Testis (tissue), 2 donors: Measurements from ENCODE around the gene CARD8.

Experiments used
- CTCF ChIP-seq, 3 experiments: fragments of 450-650 bp in 2 of 3; fragments of 200-600 bp in 1 of 3; sonication (generic) in 1 of 3; IDR thresholded peaks; one replicate each; pipeline ENCODE4 v1.5.1; 2016 to 2019; ENCODE audit warnings: antibody characterized with exemption in 3 of 3, mild to moderate bottlenecking in 2 of 3, moderate library complexity in 1 of 3
- POLR2A ChIP-seq: fragments of 450-650 bp; IDR thresholded peaks from one replicate; pipeline ENCODE4 v1.6.1; 2017; ENCODE audit warnings: antibody characterized with exemption, mild to moderate bottlenecking, moderate library complexity

GRCh38 chr19:48186541-48186991 lies 69.1 kb downstream of the CARD8 start:
- TF ChIP-seq CTCF (IDR thresholded peaks at IDR 0.05) = no peak
- TF ChIP-seq POLR2A = no peak
